ENCODE results near the gene AK5.
A peak's percentile ranks its signal among the peaks of the same experiment; 100 is the strongest.

AK5 gene, protein sequence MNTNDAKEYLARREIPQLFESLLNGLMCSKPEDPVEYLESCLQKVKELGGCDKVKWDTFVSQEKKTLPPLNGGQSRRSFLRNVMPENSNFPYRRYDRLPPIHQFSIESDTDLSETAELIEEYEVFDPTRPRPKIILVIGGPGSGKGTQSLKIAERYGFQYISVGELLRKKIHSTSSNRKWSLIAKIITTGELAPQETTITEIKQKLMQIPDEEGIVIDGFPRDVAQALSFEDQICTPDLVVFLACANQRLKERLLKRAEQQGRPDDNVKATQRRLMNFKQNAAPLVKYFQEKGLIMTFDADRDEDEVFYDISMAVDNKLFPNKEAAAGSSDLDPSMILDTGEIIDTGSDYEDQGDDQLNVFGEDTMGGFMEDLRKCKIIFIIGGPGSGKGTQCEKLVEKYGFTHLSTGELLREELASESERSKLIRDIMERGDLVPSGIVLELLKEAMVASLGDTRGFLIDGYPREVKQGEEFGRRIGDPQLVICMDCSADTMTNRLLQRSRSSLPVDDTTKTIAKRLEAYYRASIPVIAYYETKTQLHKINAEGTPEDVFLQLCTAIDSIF

GRCh38 chr1:77281491-77282186 is at the start of gene AK5:
AK5 (plus strand) TSS chr1:77282019; CDS start chr1:77282314, 295 bp downstream.
- DNase-seq (ENCODE audit: low read depth), result peak; percentile 33

GRCh38 chr1:77232829-77233228 is 49.0 kb upstream of the AK5 start:
- DNase-seq (ENCODE audit: low read depth), result no peak

GRCh38 chr1:77234096-77234495 is 47.7 kb upstream of the AK5 start:
- DNase-seq (ENCODE audit: low read depth), result no peak

GRCh38 chr1:77234943-77235342 is 46.9 kb upstream of the AK5 start:
- no peak for DNase-seq (ENCODE audit: low read depth)

DNA sequence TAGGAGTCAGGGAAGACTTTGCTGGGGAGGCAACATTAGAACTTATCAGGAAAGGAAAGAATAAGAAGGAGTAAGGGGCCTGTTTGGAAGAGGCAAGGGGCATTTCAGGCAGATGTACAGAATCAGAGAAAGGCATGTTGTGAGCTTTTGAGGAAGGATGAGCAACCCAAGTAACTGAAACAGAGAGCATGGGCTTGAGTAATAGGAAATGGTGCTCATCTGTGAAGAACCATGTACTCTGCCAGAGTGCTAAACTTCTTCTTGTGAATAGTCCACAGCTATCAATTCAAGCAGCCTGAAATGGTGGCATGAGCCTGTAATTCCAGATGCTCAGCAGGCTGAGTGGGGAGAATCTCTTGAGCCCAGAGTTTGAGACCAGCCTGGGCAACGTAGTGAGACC is 43.4 kb upstream of the AK5 start:
- no peak for DNase-seq (ENCODE audit: low read depth)

- DNase-seq (ENCODE audit: low read depth), result no peak
Measured at GRCh38 chr1:77239311-77239710, 42.5 kb upstream of the AK5 start.

DNA sequence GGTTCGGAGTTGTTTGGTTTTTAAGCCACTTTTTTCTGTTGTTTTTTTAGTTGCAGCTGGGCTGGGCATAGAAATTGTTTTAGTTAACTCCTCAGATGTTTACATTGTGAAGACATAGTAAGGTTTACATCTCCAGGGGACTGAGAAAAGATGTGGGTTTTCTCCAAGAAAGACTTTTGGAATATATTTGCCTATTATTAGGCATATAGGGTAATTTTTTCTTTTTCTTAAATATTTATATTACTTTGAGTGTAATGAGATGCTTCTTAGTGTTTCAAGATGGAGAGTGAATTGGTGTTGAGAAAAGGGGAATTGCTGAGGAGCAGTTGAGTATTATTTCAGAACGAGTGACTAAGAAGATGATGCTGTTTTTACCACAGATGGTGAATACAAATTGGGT is 36.0 kb upstream of the AK5 start:
- no peak for DNase-seq (ENCODE audit: low read depth)

GRCh38 chr1:77250126-77250525 is 31.7 kb upstream of the AK5 start:
- DNase-seq (ENCODE audit: low read depth), result no peak

DNA sequence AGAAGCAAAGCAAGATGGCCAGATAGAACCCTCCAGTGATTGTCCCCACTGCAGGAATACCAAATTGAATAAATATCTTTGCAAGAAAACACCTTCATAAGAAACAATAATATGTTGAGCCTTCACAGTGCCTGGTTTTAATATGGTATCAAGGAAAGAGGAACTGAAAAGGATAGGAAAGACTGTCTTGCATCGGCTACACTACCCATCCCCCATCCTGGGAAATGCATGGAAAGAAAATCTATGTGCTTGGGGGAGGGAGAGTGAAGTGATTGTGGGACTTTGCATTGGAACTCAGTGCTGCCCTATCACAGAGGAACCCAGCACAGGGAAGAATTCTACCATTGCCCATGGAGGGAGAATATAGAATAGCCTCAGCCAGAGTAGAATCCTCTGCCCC is 28.6 kb upstream of the AK5 start:
- no peak for DNase-seq (ENCODE audit: low read depth)

DNA sequence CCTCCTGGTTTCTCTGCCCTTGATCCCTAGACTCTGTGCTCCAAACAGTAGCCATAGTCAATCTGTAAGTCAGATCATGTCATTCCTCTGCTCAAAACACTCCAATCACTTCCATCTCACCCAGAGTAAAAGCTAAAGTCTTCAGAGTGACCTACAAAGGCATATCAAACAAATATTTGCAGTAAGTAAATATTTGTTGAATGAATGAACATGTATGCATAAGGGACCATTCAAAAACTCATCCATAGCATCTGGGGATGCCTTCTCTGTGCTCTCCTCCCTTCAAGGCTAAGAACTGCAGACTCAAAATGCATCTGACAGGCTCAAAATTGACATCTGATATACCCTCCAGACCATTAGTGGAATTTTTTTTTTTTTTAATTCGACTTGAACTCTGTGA is 18.1 kb upstream of the AK5 start:
- DNase-seq (ENCODE audit: low read depth), result no peak

GRCh38 chr1:77265180-77265579 is 16.6 kb upstream of the AK5 start:
- DNase-seq (ENCODE audit: low read depth), result no peak

GRCh38 chr1:77267035-77267434 is 14.8 kb upstream of the AK5 start:
- no peak for DNase-seq (ENCODE audit: low read depth)

- peak; percentile 13 for DNase-seq (ENCODE audit: low read depth)
Measured at GRCh38 chr1:77271852-77272580, 9.8 kb upstream of the AK5 start.

GRCh38 chr1:77273891-77274290 is 7.9 kb upstream of the AK5 start:
- DNase-seq (ENCODE audit: low read depth), result peak; percentile 67

- DNase-seq (ENCODE audit: low read depth), result peak; percentile 7
Measured at GRCh38 chr1:77275194-77275593, 6.6 kb upstream of the AK5 start.

- DNase-seq (ENCODE audit: low read depth), result no peak
Measured at GRCh38 chr1:77276941-77277340, 4.9 kb upstream of the AK5 start.

GRCh38 chr1:77279929-77280328 is 1.9 kb upstream of the AK5 start:
- DNase-seq (ENCODE audit: low read depth), result no peak

DNA sequence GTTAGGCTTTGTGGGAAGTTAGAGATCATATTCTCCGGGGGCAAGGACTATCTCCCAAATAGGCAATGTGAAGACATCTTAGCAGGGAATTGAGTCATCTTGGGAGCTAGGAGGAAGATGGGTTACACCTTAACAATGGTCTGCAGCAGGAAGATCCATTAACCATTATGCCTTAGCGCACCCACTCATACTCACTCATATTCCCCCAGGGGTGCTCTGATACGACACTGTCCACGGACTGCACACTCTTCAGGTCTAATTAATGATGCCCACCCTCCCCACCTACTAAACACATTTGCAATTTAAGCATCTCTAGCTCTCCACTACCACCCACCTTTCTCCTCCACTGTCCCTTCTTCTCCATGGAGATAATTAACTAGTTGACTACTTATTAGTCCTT is 857 bp upstream of the AK5 start:
- no peak for DNase-seq (ENCODE audit: low read depth)

DNA sequence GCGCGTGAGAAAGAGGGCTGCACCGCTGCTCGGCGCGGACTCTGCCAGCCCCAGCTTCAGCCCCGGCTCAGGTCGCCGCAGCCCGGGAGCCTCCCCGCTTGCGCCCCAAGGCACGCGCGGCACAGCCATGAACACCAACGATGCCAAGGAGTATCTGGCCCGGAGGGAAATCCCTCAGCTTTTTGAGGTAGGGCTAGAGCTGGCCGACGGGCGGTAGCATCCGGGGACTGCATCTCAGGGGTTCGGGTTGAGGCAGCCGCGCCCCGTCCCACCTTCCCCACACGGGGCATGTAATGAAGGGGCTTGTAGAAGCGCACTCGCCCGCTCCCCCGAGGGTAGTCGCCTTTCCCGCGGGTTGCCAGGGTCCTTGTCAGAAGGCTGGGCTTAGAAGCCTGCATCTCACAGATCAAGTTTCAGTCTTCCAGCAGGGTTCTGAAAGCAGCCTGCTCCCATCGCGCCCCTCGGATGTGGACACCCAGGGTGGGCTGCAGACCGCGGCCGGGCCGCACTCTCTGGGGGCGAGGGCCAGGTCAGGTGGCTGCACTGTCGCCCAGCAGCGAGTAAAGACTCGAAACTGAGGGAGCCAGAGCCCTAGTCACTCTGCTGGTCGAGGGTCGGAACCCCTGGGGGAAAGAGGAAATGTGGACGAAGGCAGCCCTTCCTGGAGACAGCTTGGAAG is 507 bp downstream of the AK5 start:
- peak; percentile 10 for DNase-seq (ENCODE audit: low read depth)

GRCh38 chr1:77282866-77283539 is 1.2 kb downstream of the AK5 start:
- DNase-seq (ENCODE audit: low read depth), result no peak

DNA sequence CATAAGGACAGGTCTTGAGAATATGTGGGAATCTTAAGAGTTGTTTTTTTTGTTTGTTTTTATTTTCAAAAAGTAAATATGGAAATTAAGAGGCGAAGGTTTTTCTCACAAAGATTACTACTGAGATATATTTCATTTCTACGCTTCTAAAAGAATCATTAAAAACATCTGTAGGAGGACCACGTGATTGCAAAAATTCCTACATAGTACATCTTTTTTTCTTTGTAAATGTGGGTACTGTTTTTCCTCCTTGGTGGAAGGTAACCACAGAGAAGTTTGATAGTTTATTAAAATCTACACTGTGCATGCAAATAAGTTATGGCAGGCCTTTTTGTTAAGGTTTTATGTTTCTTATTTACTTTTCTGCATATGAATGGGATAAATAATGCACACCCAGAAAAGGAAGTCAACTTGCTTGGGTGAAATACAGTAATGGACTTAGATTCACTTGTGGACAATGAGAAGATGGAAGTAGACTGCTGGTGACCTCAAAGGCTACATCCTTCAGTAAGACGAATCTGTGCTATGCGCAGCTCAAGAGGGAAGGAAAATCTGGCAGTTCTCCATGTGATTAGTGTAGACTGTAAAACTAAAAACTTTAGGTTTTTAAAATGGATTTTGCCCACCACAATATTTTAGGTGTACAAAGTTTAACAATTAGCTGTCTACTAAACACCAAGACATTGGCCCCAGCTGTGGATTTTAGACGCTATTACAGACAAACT is 2.0 kb downstream of the AK5 start:
- DNase-seq (ENCODE audit: low read depth), result no peak

Measured in amniotic epithelial cell (primary cell).